Smooth muscle cell (in vitro differentiated cells): Measurements from ENCODE around the gene CELF5. TPM values are rescaled to one million over a fixed set of nuclear protein-coding genes. Genes with fewer than 3 reads are reported as not detected.

Experiments
- DNase-seq: peaks from one replicate; lab custom pipeline; 2025; ENCODE audit not compliant: unreplicated experiment; lab: John Stamatoyannopoulos, UW
- H2AFZ ChIP-seq: fragments of 200-600 bp; sonication (generic); 2 replicates; pipeline ENCODE4 v1.6.0; 2016; ENCODE audit warnings: antibody characterized with exemption, low read depth, mild to moderate bottlenecking
- H3F3A ChIP-seq: fragments of 200-600 bp; sonication (generic); 2 replicates; pipeline ENCODE4 v1.6.0; 2017; ENCODE audit warnings: antibody characterized with exemption, low read depth
- H3K27ac ChIP-seq: fragments of 200-600 bp; sonication (generic); 2 replicates; pipeline ENCODE4 v1.5.1; 2016; ENCODE audit warnings: low read depth, mild to moderate bottlenecking
- H3K27me3 ChIP-seq: fragments of 200-600 bp; sonication (generic); 2 replicates; pipeline ENCODE4 v1.6.1; 2016; ENCODE audit warnings: low read depth, mild to moderate bottlenecking
- H3K36me3 ChIP-seq: fragments of 200-600 bp; sonication (generic); 2 replicates; pipeline ENCODE4 v1.5.1; 2016; ENCODE audit warnings: low read depth
- H3K4me1 ChIP-seq: fragments of 200-600 bp; sonication (generic); 2 replicates; pipeline ENCODE4 v1.5.1; 2016; ENCODE audit warnings: low read depth
- H3K4me2 ChIP-seq: fragments of 200-600 bp; sonication (generic); 2 replicates; pipeline ENCODE4 v1.6.0; 2016; ENCODE audit warnings: mild to moderate bottlenecking
- H3K4me3 ChIP-seq: fragments of 200-600 bp; sonication (generic); 2 replicates; pipeline ENCODE4 v1.5.1; 2016; ENCODE audit warnings: mild to moderate bottlenecking
- H3K79me2 ChIP-seq: fragments of 200-600 bp; sonication (generic); 2 replicates; pipeline ENCODE4 v1.6.0; 2016; ENCODE audit warnings: low read depth, mild to moderate bottlenecking
- H3K9ac ChIP-seq: fragments of 200-600 bp; sonication (generic); 2 replicates; pipeline ENCODE4 v1.6.0; 2016; ENCODE audit warnings: low read depth
- H3K9me3 ChIP-seq: fragments of 200-600 bp; sonication (generic); replicated peaks from 2 replicates; pipeline ENCODE4 v1.5.1; 2016; ENCODE audit warnings: low read depth
- H4K20me1 ChIP-seq: fragments of 200-600 bp; sonication (generic); 2 replicates; pipeline ENCODE4 v1.6.0; 2016; ENCODE audit warnings: low read depth
- CTCF ChIP-seq: fragments of 200-600 bp; sonication (generic); IDR thresholded peaks from 2 replicates; pipeline ENCODE4 v1.5.1; 2017; ENCODE audit warnings: borderline replicate concordance, mild to moderate bottlenecking, antibody characterized with exemption; ENCODE audit not compliant: insufficient read depth, poor library complexity, severe bottlenecking
- WGBS: methylation state at CpG from one replicate; pipeline ENCODE4 v1.1.7; 2016; ENCODE audit warnings: low lambda C conversion rate; 5-methylcytosine and 5-hydroxymethylcytosine counted together
- polyA plus RNA-seq: library from polyadenylated mRNA; unstranded; fragments of >200 nt; fragmentation: Nextera tagmentation; extraction: Ambion mirVana; gene quantifications from 2 replicates; pipeline ENCODE4 v1.2.1, GENCODE V29; 2016
- total RNA-seq: library from RNA; depleted of rRNA; stranded (reverse); fragments of >200 nt; gene quantifications from 2 replicates; pipeline ENCODE4 v1.2.3, GENCODE V29; 2014

The CELF5 gene
- total RNA-seq (not detected in 2 replicates), polyA plus RNA-seq (0.18 TPM in 1 of 2 replicates, not detected in the other)

- H2AFZ ChIP-seq: no peak within 1 kb of the TSS
- peak; percentile 59 for TF ChIP-seq CTCF
- peaks cover 61% of the 10 kb centered on the region for H3K27me3 ChIP-seq
- peak within 1 kb of the TSS; percentile 68 for H3K4me2 ChIP-seq
- H4K20me1 ChIP-seq: no peaks in the 10 kb centered on the region
- H3K4me3 ChIP-seq: no peak within 1 kb of the TSS
- no peaks in the 10 kb centered on the region for H3K4me1 ChIP-seq
- DNase-seq: peak; percentile 3
- H3K79me2 ChIP-seq: no peaks in the 10 kb centered on the region
- no peaks in the 10 kb centered on the region for H3K9me3 ChIP-seq
- H3F3A ChIP-seq: no peaks in the 10 kb centered on the region
- 6% methylated on average over 33 of the region's 94 CpGs for WGBS
- H3K9ac ChIP-seq: no peak within 1 kb of the TSS
- H3K36me3 ChIP-seq: no peaks in the 10 kb centered on the region
- no peak within 1 kb of the TSS for H3K27ac ChIP-seq
These were observed at the start of gene CELF5 for GRCh38 chr19:3224346-3225168. Gene CELF5 (plus strand): TSS chr19:3224661. CDS start chr19:3224740, 79 bp downstream.

- Histone ChIP-seq H3K27ac (peak overlapping the region; percentile 80), H3K4me1 (no peaks in the 10 kb centered on the region), H3K36me3 (no peaks in the 10 kb centered on the region), H3F3A (no peaks in the 10 kb centered on the region), H4K20me1 (no peaks in the 10 kb centered on the region), H3K79me2 (no peaks in the 10 kb centered on the region), H3K9ac (peak overlapping the region; percentile 57), H3K4me3 (no peak overlapping the region), H2AFZ (no peak overlapping the region), H3K4me2 (no peak overlapping the region), H3K9me3 (no peaks in the 10 kb centered on the region), H3K27me3 (no peaks in the 10 kb centered on the region)
- WGBS: 66% methylated on average over 17 of the region's 17 CpGs
- no peak for DNase-seq
- TF ChIP-seq CTCF: no peak
These were observed 48.4 kb upstream of the CELF5 start for GRCh38 chr19:3175781-3176714.

DNA sequence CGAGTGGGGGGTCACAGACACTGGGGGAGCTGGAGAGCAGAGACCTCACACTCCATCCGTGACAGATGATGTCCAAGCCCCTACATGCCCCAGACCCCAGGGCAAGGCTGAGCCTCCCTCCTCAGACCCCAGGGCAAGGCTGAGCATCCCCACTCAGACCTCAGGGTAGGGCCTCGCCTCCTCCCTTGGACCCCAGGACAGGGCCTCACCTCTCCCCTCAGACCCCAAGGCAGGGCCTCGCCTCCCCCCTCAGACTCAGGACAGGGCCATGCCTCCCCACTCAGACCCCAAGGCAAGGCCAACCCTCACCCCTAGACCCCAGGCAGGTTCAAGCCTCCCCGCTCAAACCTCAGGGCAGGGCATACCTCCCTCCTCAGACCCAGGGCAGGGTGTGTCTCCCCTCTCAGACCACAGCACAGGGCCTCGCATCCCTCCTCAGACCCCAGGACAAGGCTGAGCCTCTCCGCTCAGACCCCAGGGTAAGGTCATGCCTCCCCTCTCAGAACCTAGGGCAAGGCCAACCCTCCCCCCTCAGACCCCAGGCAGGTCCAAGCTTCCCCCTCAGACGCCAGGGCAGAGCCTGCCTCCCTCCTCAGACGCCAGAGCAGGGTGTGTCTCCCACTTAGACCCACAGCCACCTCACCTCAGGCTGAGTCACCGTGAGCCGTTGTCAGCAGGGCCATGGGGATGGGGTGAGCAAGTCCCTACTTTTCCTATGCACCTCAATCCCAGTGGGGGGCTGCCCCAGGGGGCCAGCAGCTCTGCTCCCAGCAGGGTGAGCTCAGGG is 47.6 kb upstream of the CELF5 start:
- no peak for TF ChIP-seq CTCF
- DNase-seq: no peak
- H3K79me2 ChIP-seq: no peaks in the 10 kb centered on the region
- H3K9me3 ChIP-seq: no peaks in the 10 kb centered on the region
- no peak overlapping the region for H3K4me3 ChIP-seq
- H3K9ac ChIP-seq: peak overlapping the region; percentile 57
- no peaks in the 10 kb centered on the region for H3K4me1 ChIP-seq
- WGBS: 76% methylated on average over 10 of the region's 11 CpGs
- peak overlapping the region; percentile 80 for H3K27ac ChIP-seq
- H3K27me3 ChIP-seq: no peaks in the 10 kb centered on the region
- no peaks in the 10 kb centered on the region for H4K20me1 ChIP-seq
- no peaks in the 10 kb centered on the region for H3F3A ChIP-seq
- no peak overlapping the region for H2AFZ ChIP-seq
- no peak overlapping the region for H3K4me2 ChIP-seq
- no peaks in the 10 kb centered on the region for H3K36me3 ChIP-seq
